HepG2 (cell line): ENCODE measurements around the gene LMAN2. TPM values are rescaled to one million over a fixed set of nuclear protein-coding genes. Genes with fewer than 3 reads are reported as not detected.

Experiments
- ATAC-seq: fragments of 200-7000 bp; cut with Tn5 transposase; 3 replicates; pipeline ENCODE4 v1.9.1; 2020; ENCODE audit warnings: mild to moderate bottlenecking, moderate library complexity
- BruUV-seq: library from RNA; stranded (reverse); fragments of 400-500 nt; replicated peaks from 2 replicates; lab custom pipeline; 2021; lab: Mats Ljungman, UMichigan
- CTCF ChIA-PET: fragments of 300-600 bp; formaldehyde crosslinking; extraction: SDS; loops from one replicate; lab custom pipeline; 2021; ENCODE audit warnings: low total read pairs, inconsistent platforms, low intra/inter-chr PET ratio; lab: Yijun Ruan, JAX
- POLR2A ChIA-PET: fragments of 350-600 bp; sonication (Branson Sonifier 250); formaldehyde crosslinking; loops from one replicate; lab custom pipeline; 2020; ENCODE audit warnings: antibody characterized with exemption, inconsistent platforms; lab: Yijun Ruan, JAX
- DNase-seq: peaks from one replicate; pipeline ENCODE4 v3.0.0-alpha.2; 2015; ENCODE audit warnings: low spot score
- FAIRE-seq: peaks from 3 replicates; lab custom pipeline; 2011; peaks lifted over from hg19 to GRCh38; lab: Jason Lieb, UNC
- H2AFZ ChIP-seq: one replicate; pipeline ENCODE4 v1.6.1; 2011; ENCODE audit warnings: low read length, inconsistent platforms
- H3K27ac ChIP-seq: fragments of 300-600 bp; 3 replicates; pipeline ENCODE4 v1.8.0; 2011; ENCODE audit warnings: mixed run types, mild to moderate bottlenecking, mixed read lengths, low read length, inconsistent platforms; ENCODE audit not compliant: insufficient read depth; ENCODE audit errors: extremely low read length
- H3K27me3 ChIP-seq, 2 experiments: fragments of 200-600 bp in 1 of 2; 2 replicates in 1 of 2; 3 replicates in 1 of 2; pipeline versions ENCODE4 v1.6.0 to v1.8.0; 2011; ENCODE audit warnings: low read length in 2 of 2, mild to moderate bottlenecking in 2 of 2, moderate library complexity in 2 of 2, inconsistent platforms in 1 of 2; ENCODE audit not compliant: insufficient read depth in 2 of 2, control insufficient read depth in 1 of 2
- H3K36me3 ChIP-seq, 2 experiments: fragments of 200-600 bp in 1 of 2; replicated peaks in 1 of 2; 2 replicates in 1 of 2; 3 replicates in 1 of 2; pipeline versions ENCODE4 v1.5.1 to v1.8.0; 2011; ENCODE audit warnings: low read length in 2 of 2, inconsistent platforms in 1 of 2; ENCODE audit not compliant: insufficient read depth in 2 of 2, control insufficient read depth in 1 of 2
- H3K4me1 ChIP-seq: 2 replicates; pipeline ENCODE4 v1.5.1; 2012; ENCODE audit warnings: low read length, inconsistent platforms; ENCODE audit not compliant: insufficient read depth
- H3K4me2 ChIP-seq: 2 replicates; pipeline ENCODE4 v1.6.0; 2011; ENCODE audit warnings: low read depth, low read length, inconsistent platforms
- H3K4me3 ChIP-seq, 3 experiments: fragments of 200-600 bp in 1 of 3; sonication (generic), shearing (Covaris generic) in 1 of 3; replicated peaks in 1 of 3; 2 replicates each; pipeline ENCODE4 v1.5.1; 2011 to 2016; ENCODE audit warnings: low read length in 3 of 3, inconsistent platforms in 2 of 3, low read depth in 2 of 3, mild to moderate bottlenecking in 2 of 3, control low read depth in 1 of 3, mixed read lengths in 1 of 3; ENCODE audit not compliant: insufficient read depth in 1 of 3
- H3K79me2 ChIP-seq: one replicate; pipeline ENCODE4 v1.6.1; 2011; ENCODE audit warnings: low read length, inconsistent platforms; ENCODE audit not compliant: insufficient read depth
- H3K9ac ChIP-seq: 2 replicates; pipeline ENCODE4 v1.6.0; 2011; ENCODE audit warnings: mild to moderate bottlenecking, low read depth, low read length, inconsistent platforms; ENCODE audit not compliant: insufficient read depth
- H3K9me3 ChIP-seq: 2 replicates; pipeline ENCODE4 v1.5.1; 2012; ENCODE audit warnings: mild to moderate bottlenecking, low read length
- H4K20me1 ChIP-seq: 2 replicates; pipeline ENCODE4 v1.6.0; 2011; ENCODE audit warnings: inconsistent platforms, mild to moderate bottlenecking, low read length, moderate library complexity; ENCODE audit not compliant: insufficient read depth
- CTCF ChIP-seq: sonication (generic); formaldehyde crosslinking; IDR thresholded peaks from 2 replicates; pipeline ENCODE4 v1.5.0; 2020; ENCODE audit warnings: mild to moderate bottlenecking, missing genetic modification reagents, moderate library complexity
- HNF4A ChIP-seq: sonication (generic); formaldehyde crosslinking; IDR thresholded peaks from 2 replicates; pipeline ENCODE4 v1.4.0; 2020; ENCODE audit warnings: missing genetic modification reagents
- HNRNPL ChIP-seq: fragments of 200-400 bp; formaldehyde crosslinking; IDR thresholded peaks from 2 replicates; pipeline ENCODE4 v1.6.1; 2017; ENCODE audit warnings: mild to moderate bottlenecking, low read depth, low read length
- HOXA3 ChIP-seq: sonication (generic); formaldehyde crosslinking; IDR thresholded peaks from 2 replicates; pipeline ENCODE4 v1.5.0; 2020; ENCODE audit warnings: missing genetic modification reagents
- NR2F6 ChIP-seq, 2 experiments: IDR thresholded peaks; 2 replicates each; pipeline ENCODE4 v1.6.1; 2016; ENCODE audit warnings: antibody characterized with exemption in 1 of 2, mild to moderate bottlenecking in 1 of 2
- XRCC5 ChIP-seq: fragments of 200-400 bp; formaldehyde crosslinking; optimal IDR thresholded peaks from 2 replicates; pipeline ENCODE3; 2017; ENCODE audit warnings: mild to moderate bottlenecking, low read length
- ZBTB49 ChIP-seq: sonication (generic); formaldehyde crosslinking; IDR thresholded peaks from 2 replicates; pipeline ENCODE4 v1.4.0; 2020; ENCODE audit warnings: missing genetic modification reagents, borderline replicate concordance
- ZFP91 ChIP-seq: sonication (generic); formaldehyde crosslinking; IDR thresholded peaks from 2 replicates; pipeline ENCODE4 v1.9.0; 2022; ENCODE audit warnings: missing genetic modification reagents, mild to moderate bottlenecking, borderline replicate concordance
- ZNF687 ChIP-seq: sonication (generic); formaldehyde crosslinking; IDR thresholded peaks from 2 replicates; pipeline ENCODE4 v1.5.1; 2020; ENCODE audit warnings: mild to moderate bottlenecking, missing genetic modification reagents, moderate library complexity
- ZNF816 ChIP-seq: sonication (generic); formaldehyde crosslinking; IDR thresholded peaks from 2 replicates; pipeline ENCODE4 v1.8.0; 2022; ENCODE audit warnings: missing genetic modification reagents, mild to moderate bottlenecking, borderline replicate concordance
- WGBS: methylation state at CpG from one replicate; pipeline ENCODE4 v1.1.6; 2017; ENCODE audit warnings: low lambda C conversion rate; 5-methylcytosine and 5-hydroxymethylcytosine counted together
- in situ Hi-C: cut with HindIII; loops from 2 replicates; pipeline ENCODE4 v1.10.0; 2017; ENCODE audit warnings: low pct_unique_long_range_greater_than_20kb; ENCODE audit not compliant: extremely low pct_ligation_motif_present
- intact Hi-C: fragments of 100-400 bp; cut with micrococcal nuclease; formaldehyde crosslinking; loops from one replicate; pipeline ENCODE4 v1.10.0; 2022; ENCODE audit not compliant: unreplicated experiment
- polyA plus RNA-seq, 8 experiments: library from polyadenylated mRNA; depleted of rRNA in 3 of 8; stranded (reverse) in 7 of 8; unstranded in 1 of 8; fragments of >200 nt; fragmentation: Illumina TruSeq in 4 of 8; extraction: Trizol in 4 of 8; gene quantifications; 2 replicates each; pipeline versions ENCODE4 v1.2.1 to v1.2.3, GENCODE V29; 2011 to 2016; ENCODE audit warnings: low read depth in 4 of 8, missing spikeins in 1 of 8, mixed read lengths in 1 of 8; ENCODE audit not compliant: insufficient read depth in 1 of 8
- total RNA-seq, 5 experiments: library from RNA; depleted of rRNA; stranded (reverse); fragments of >200 nt; fragmentation: Illumina TruSeq; extraction: Trizol; gene quantifications; 2 replicates each; pipeline ENCODE4 v1.2.3, GENCODE V29; 2016; ENCODE audit warnings: low read depth in 1 of 5

Gene LMAN2
- total and polyA plus RNA-seq, 2 of the 13 experiments (the other 11 are each of a cell fraction or from before 2014, with no cell fraction given) = 191 to 197 TPM

- no peak for FAIRE-seq
- 72% methylated on average over 10 of the region's 18 CpGs for WGBS
- ATAC-seq = no peak
- in situ Hi-C loops (loop anchor here (5.0 kb wide), 2 partner anchors 48 to 133 kb away; partner anchors contain the start of gene PRR7), intact Hi-C loops (loop anchor here (5.0 kb wide), 2 partner anchors 53 to 183 kb away; partner anchors contain the start of gene PDLIM7)
- peak overlapping the region; percentile 38; the same call in 1 of the 2 replicates for H3K4me2 ChIP-seq
- ChIA-PET POLR2A (interaction anchor here (0.8 to 1.0 kb wide), 2 partner anchors 37 to 64 kb away, joined by 3 to 4 read pairs; partner anchors contain the start of gene LMAN2), CTCF (no interaction called here)
- peaks cover 57% of the 10 kb centered on the region for H3K4me1 ChIP-seq
- H3K9me3 ChIP-seq = no peaks in the 10 kb centered on the region
- BruUV-seq = no TSS peak
- DNase-seq = no peak
- H3K9ac ChIP-seq = 0 out of 2 replicates have a peak overlapping the region, but pooled peaks have one; percentile 5
- no peak overlapping the region for H3K4me3 ChIP-seq
- H3K79me2 ChIP-seq = peaks cover 4% of the 10 kb centered on the region
- H2AFZ ChIP-seq = no peak overlapping the region
- peaks cover 4 to 6% of the 10 kb centered on the region in 2 experiments; a peak in 1 of 5 replicates for H3K36me3 ChIP-seq
- no peaks in the 10 kb centered on the region for H3K27me3 ChIP-seq
- 0 out of 2 replicates have a peak, but pooled peaks cover 5% of the 10 kb centered on the region for H4K20me1 ChIP-seq
- peak overlapping the region; percentile 29 for H3K27ac ChIP-seq
- TF ChIP-seq HOXA3 (CRISPR knock-in tag) (0 out of 2 replicates have a peak, but pooled peaks have one; percentile 16), CTCF (no peak), NR2F6 (IDR thresholded peaks at IDR 0.05) (peak; percentile 42; the same call in 1 of the 2 replicates), NR2F6 (CRISPR knock-in tag; IDR thresholded peaks at IDR 0.05) (peak; percentile 62; the same call in 1 of the 2 replicates), ZNF816 (CRISPR knock-in tag) (no peak), HNRNPL (0 out of 2 replicates have a peak, but pooled peaks have one; percentile 53), ZBTB49 (CRISPR knock-in tag) (no peak), HNF4A (peak; percentile 48; the same call in 1 of the 2 replicates), ZNF687 (CRISPR knock-in tag) (peak; percentile 67), ZFP91 (0 out of 2 replicates have a peak, but pooled peaks have one; percentile 26), XRCC5 (peak; percentile 27)
Observed at GRCh38 chr5:177314376-177315342, 36.8 kb downstream of the LMAN2 start.
